Measurements from ENCODE around the gene ZNG1A.
"Not testable (repeated sequence)": the region's sequence is repeated elsewhere in the genome, so short reads cannot be mapped to it uniquely, and the experiment has no call there.

ZNG1A gene

GRCh38 chr9:178140-178825 is 573 bp downstream of the ZNG1A start:
- DNase-seq (ENCODE audit: low spot score): not testable (repeated sequence)

GRCh38 chr9:169757-170156 is 9.1 kb downstream of the ZNG1A start:
- DNase-seq (ENCODE audit: low spot score): not testable (repeated sequence)

- not testable (repeated sequence) for DNase-seq (ENCODE audit: low spot score)
Measured at GRCh38 chr9:159871-160270, 19.0 kb downstream of the ZNG1A start.

- DNase-seq (ENCODE audit: low spot score): not testable (repeated sequence)
Measured at GRCh38 chr9:151173-151572, 27.7 kb downstream of the ZNG1A start.

GRCh38 chr9:139880-140279 is 39.0 kb downstream of the ZNG1A start:
- DNase-seq (ENCODE audit: low spot score): not testable (repeated sequence)

GRCh38 chr9:117995-118467 is 60.8 kb downstream of the ZNG1A start, which contains the start of gene FOXD4:
TSS of gene FOXD4 (minus strand) at chr9:118417. CDS start at chr9:118119, 298 bp downstream.
- not testable (repeated sequence) for DNase-seq (ENCODE audit: low spot score)

GRCh38 chr9:117144-117994 is 61.5 kb downstream of the ZNG1A start:
- not testable (repeated sequence) for DNase-seq (ENCODE audit: low spot score)

GRCh38 chr9:116239-117077 is 62.4 kb downstream of the ZNG1A start:
- not testable (repeated sequence) for DNase-seq (ENCODE audit: low spot score)

- not testable (repeated sequence) for DNase-seq (ENCODE audit: low spot score)
Measured at GRCh38 chr9:115118-115451, 63.8 kb downstream of the ZNG1A start.

GRCh38 chr9:114267-115117 is 64.4 kb downstream of the ZNG1A start:
- peak; percentile 1 for DNase-seq (ENCODE audit: low spot score)

- not testable (repeated sequence) for DNase-seq (ENCODE audit: low spot score)
Measured at GRCh38 chr9:113468-114266, 65.2 kb downstream of the ZNG1A start.

GRCh38 chr9:112589-113467 is 66.0 kb downstream of the ZNG1A start:
- DNase-seq (ENCODE audit: low spot score): not testable (repeated sequence)

- not testable (repeated sequence) for DNase-seq (ENCODE audit: low spot score)
Measured at GRCh38 chr9:110672-111071, 68.2 kb downstream of the ZNG1A start.

- DNase-seq (ENCODE audit: low spot score): not testable (repeated sequence)
Measured at GRCh38 chr9:109540-109939, 69.3 kb downstream of the ZNG1A start.

GRCh38 chr9:108742-109495 is 69.9 kb downstream of the ZNG1A start:
- not testable (repeated sequence) for DNase-seq (ENCODE audit: low spot score)

- not testable (repeated sequence) for DNase-seq (ENCODE audit: low spot score)
Measured at GRCh38 chr9:105991-106390, 72.9 kb downstream of the ZNG1A start.

- DNase-seq (ENCODE audit: low spot score): not testable (repeated sequence)
Measured at GRCh38 chr9:100430-100829, 78.4 kb downstream of the ZNG1A start.

GRCh38 chr9:99867-100266 is 79.0 kb downstream of the ZNG1A start:
- not testable (repeated sequence) for DNase-seq (ENCODE audit: low spot score)
